ENCODE results near the gene NUTM2B.
"Not testable (repeated sequence)": the region's sequence is repeated elsewhere in the genome, so short reads cannot be mapped to it uniquely, and the experiment has no call there.

Gene NUTM2B

DNA sequence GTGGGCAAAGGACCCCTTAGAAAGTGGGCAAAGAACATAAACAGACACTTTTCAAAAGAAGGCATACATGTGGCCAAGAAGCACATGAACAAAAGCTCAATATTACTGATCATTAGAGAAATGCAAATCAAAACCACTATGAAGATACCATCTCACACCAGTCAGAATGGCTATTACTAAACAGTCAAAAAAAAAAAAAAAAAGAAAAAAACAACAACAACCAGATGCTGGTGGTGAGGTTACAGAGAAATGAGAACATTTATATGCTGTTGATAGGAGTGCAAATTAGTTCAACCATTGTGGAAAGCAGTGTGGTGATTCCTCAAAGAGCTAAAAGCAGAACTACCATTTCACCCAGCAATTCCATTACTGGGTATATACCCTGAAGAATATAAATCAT lies 50.6 kb downstream of the NUTM2B start:
- DNase-seq = not testable (repeated sequence)

DNA sequence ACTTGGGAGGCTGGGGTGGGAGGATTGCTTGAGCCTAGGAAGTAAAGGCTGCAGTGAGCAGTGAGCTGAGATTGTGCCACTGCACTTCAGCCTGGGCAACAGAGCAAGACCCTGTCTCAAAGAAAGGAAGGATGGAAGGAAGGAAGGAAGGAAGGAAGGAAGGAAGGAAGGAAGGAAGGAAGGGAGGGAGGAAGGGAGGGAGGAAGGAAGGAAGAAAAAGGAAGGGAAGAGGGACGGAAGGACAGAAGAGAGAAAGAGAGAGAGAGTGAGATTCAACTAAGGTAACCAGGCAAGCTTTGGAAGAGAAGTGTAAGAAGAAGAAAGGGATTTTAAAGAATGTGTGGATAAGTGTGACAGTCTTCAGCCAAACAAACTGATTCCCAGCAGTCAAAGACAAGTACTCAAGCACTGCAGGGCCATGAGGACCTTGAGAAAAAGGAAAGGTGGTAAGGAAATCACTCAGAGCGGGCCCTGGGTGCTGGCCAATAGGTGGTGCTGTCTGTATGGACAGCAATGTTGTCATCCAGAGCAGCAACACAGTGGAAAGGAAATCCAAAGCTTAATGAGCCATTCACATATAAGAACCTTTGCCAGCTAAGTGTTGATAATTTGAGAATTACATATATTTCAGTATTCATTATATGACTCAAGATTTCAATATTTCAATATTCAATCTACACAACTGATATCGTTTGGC lies 55.4 kb downstream of the NUTM2B start:
- DNase-seq = not testable (repeated sequence)
